NB4 (cell line): ENCODE results near the gene NAV3.

Experiments used
- CTCF ChIP-seq: IDR thresholded peaks from one replicate; pipeline ENCODE4 v1.5.1; 2012; ENCODE audit warnings: low read depth, low read length
- POLR2A ChIP-seq: IDR thresholded peaks from 2 replicates; pipeline ENCODE4 v1.6.1; 2011; ENCODE audit warnings: mild to moderate bottlenecking; ENCODE audit not compliant: insufficient read length; ENCODE audit errors: extremely low read depth

GRCh38 chr12:78210894-78211302, 380.2 kb downstream of the NAV3 start:
- TF ChIP-seq CTCF (no peak), POLR2A (no peak)
